Right cardiac atrium (tissue), 5 donors: ENCODE measurements around the gene TRAPPC2L. TPM values are rescaled to one million over a fixed set of nuclear protein-coding genes. Genes with fewer than 3 reads are reported as not detected.
A peak's percentile ranks its signal among the peaks of the same experiment; 100 is the strongest.

Source experiments
- ATAC-seq, 2 donors: fragments of 200-7000 bp; cut with Tn5 transposase; one replicate each; pipeline versions ENCODE4 v1.8.0 to v1.9.1; 2020; ENCODE audit warnings: moderate library complexity in 2 of 2, mild to moderate bottlenecking in 1 of 2
- DNase-seq, 3 donors: peaks; one replicate each; pipeline ENCODE4 v3.0.0-alpha.2; 2020
- H3K27ac ChIP-seq: one replicate; pipeline ENCODE4 v1.5.1; 2013; ENCODE audit warnings: mild to moderate bottlenecking, low read length, control low read depth, moderate library complexity
- H3K27me3 ChIP-seq: one replicate; pipeline ENCODE4 v1.6.1; 2013; ENCODE audit not compliant: control insufficient read depth, insufficient read depth
- H3K4me1 ChIP-seq: one replicate; pipeline ENCODE4 v1.6.1; 2013; ENCODE audit warnings: low read length; ENCODE audit not compliant: control insufficient read depth, insufficient read depth
- H3K4me3 ChIP-seq: one replicate; pipeline ENCODE4 v1.5.1; 2013; ENCODE audit warnings: low read length, control low read depth
- H3K9me3 ChIP-seq: one replicate; pipeline ENCODE4 v1.6.1; 2013; ENCODE audit warnings: low read length; ENCODE audit not compliant: control insufficient read depth
- WGBS: extraction: QIAGEN DNeasy Blood & Tissue Kit; methylation state at CpG from one replicate; pipeline ENCODE4 v1.1.7; 2013; 5-methylcytosine and 5-hydroxymethylcytosine counted together
- intact Hi-C, 4 donors: fragments of 100-400 bp; cut with DNase I; formaldehyde crosslinking; loops; one replicate each; pipeline versions ENCODE4 v1.11.0 to v1.14.0; 2022 to 2023
- polyA plus RNA-seq: library from polyadenylated mRNA; stranded (reverse); fragments of 200-250 nt; gene quantifications from one replicate; pipeline ENCODE4 v1.2.3, GENCODE V29; 2013
- total RNA-seq, 4 donors: library from RNA; stranded (reverse); fragmentation: NEBNext Ultra II Directional; extraction: Animal tissue kit (Norgen Biotek cat#: 25700); gene quantifications; one replicate each; pipeline ENCODE4 v1.2.1, GENCODE V29; 2021
- donor health status: healthy with polysubstance abuse.
- donor health status: DM: no; HTN: yes; CAD: no.
- donor health status: DM: no; HTN: no; CAD: no.
- donor health status: DM: no; HTN: yes; CAD: no; lungs with severe emphysema.
- donor health status: DM: yes; HTN: yes; CAD: no.

Gene TRAPPC2L
- total and polyA plus RNA-seq, 5 donors, result 43.7 to 61.5 (median 49.6) TPM

DNA sequence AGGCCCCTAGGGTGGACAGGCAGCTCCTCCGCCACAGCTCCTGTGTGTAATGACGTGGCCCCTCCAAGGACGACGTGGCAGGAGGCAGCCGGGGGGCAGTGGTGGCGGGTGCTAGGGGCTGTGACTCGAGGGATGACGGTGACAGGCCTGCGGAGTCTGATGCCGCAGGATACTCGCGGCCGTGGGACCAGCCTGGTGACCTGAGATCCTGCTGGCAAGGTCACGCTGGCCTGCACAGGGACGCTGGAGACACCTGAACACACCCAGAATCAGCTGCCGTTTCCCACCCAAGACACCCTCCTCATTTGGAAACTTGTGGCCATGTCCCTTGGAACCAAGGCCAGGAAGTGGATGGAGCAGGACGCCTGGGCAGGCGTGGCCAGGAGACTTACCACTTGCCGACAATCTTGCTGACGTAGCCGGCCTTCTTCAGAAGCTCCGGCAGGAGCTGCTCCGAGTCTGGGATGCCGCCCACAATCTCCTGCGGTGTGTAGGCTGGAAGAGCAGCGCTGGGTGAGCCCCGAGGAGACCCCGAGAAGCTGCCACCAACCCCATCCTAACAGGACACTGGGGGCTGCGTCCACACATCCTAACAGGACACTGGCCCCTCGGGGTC, 16.2 kb upstream of the TRAPPC2L start:
- Histone ChIP-seq H3K27me3 (no peaks in the 10 kb centered on the region), H3K9me3 (no peaks in the 10 kb centered on the region), H3K27ac (no peak overlapping the region), H3K4me1 (no peaks in the 10 kb centered on the region), H3K4me3 (no peak overlapping the region)
- WGBS, result 94% methylated on average over 30 of the region's 30 CpGs
- no peak for DNase-seq
- ATAC-seq, result no peak
- intact Hi-C loops, result no loop called here

DNA sequence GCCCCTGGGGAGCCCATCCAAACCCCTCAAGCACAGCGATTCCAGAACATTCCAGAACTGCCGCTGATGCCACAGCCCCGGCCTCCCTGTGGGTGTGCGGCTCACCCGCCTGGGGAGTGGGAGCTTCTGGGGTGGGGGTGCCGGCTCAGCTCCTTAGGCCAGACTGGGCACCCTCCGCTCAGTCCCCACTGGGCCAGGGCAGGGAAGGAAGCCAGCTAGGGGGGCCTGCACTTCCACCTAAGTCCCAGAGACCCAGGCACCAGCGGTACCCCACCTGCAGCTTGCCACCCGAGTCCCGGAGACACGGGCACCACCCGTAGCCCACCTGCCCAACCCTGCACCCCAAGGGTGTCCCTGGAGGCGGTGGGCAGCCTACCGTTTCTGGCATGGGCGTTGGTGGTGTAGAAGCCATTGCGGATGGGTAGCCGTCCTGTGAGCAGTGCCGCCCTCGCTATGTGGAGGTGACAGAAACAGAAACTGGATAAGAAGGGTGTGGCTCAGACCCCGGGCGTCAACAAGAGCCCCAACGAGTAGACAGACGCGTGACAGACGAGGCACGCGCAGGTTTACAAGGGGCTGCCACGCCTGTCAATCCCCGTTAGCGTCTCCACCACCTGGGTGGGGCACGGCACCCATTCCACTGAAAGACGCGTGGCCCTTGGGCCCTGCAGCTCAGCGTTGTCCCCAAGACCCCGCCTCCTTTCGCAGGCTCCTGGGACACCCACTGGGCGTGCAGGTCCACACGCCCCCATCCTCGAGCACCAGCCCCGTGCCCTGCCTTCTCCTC, 15.2 kb upstream of the TRAPPC2L start:
- Histone ChIP-seq H3K4me3 (no peak overlapping the region), H3K9me3 (no peaks in the 10 kb centered on the region), H3K27ac (no peak overlapping the region), H3K4me1 (no peaks in the 10 kb centered on the region), H3K27me3 (no peaks in the 10 kb centered on the region)
- WGBS, result 94% methylated on average over 40 of the region's 40 CpGs
- no peak for DNase-seq
- no peak for ATAC-seq
- intact Hi-C loops, result no loop called here

DNA sequence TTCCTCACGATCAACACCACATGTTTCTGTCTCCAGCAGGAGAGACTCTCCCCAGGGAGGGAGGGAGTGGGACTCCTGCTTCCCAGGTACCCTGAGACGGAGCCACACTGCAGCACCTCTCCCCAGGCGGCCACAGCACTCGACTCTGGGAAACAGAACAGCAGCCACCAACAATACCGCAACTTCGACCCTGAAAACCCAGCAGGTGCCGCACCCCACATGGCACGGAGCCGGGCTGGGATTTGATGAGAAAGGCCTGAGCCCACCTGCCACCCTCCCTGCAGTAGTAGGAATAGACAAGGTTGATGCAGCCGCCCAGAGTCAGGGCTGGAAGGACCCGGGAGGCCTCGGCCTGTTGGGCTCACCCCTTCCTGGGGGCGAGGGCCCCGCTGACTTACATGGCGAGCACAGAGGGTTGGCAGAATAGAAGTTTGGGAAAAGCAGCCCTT, 14.6 kb upstream of the TRAPPC2L start:
- DNase-seq (peak in 1 of 3 donors; percentile 49), ATAC-seq (no peak)
- Histone ChIP-seq H3K27me3 (no peaks in the 10 kb centered on the region), H3K4me1 (no peaks in the 10 kb centered on the region), H3K9me3 (no peaks in the 10 kb centered on the region), H3K27ac (no peak overlapping the region), H3K4me3 (no peak overlapping the region)
- intact Hi-C loops, result no loop called here
- WGBS, result 95% methylated on average over 15 of the region's 15 CpGs

DNA sequence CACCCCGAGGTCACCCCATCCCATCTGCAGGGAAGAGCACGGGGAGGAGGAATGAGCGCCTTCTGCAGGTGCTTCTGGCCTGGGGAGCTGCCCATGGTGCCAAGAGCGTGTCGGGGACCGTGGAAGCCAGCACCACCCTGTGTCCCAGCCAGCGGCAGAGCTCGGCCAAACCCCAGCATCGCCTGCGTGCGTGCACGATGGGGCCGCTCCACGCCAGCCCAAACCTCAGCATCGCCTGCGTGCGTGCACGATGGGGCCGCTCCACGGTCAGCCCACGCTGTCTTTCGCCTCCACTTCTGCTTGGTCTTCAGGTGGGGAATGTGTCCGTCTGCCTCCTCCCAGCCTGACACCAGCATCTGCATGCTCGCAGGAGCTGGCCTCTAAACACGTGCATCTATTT, 14.1 kb upstream of the TRAPPC2L start:
- no peak overlapping the region for H3K27ac ChIP-seq
- no peaks in the 10 kb centered on the region for H3K27me3 ChIP-seq
- H3K4me3 ChIP-seq, result no peak overlapping the region
- ATAC-seq (no peak), DNase-seq (no peak)
- H3K4me1 ChIP-seq, result no peaks in the 10 kb centered on the region
- intact Hi-C loops, result no loop called here
- H3K9me3 ChIP-seq, result no peaks in the 10 kb centered on the region
- 95% methylated on average over 25 of the region's 25 CpGs for WGBS

DNA sequence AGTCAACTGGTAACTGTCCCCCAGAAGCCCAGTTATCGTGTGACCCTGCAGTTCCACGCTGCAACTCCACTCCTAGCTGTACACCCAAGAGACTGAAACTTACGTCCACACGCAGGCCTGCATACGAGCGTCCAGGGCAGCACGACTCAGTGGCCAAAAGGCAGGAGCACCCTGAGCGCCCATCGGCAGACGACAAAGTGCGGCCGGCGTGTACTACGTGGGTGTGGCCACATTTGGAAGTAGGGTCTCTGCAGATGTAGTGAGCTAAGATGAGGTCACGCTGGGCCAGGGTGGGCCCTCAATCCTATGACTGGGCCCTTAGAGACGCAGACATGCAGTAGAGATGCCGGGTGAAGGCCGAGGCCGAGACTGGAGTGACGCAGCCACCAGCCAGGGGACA, 13.7 kb upstream of the TRAPPC2L start:
- intact Hi-C loops, result no loop called here
- no peak for DNase-seq
- H3K9me3 ChIP-seq, result no peaks in the 10 kb centered on the region
- H3K4me3 ChIP-seq, result no peak overlapping the region
- no peak for ATAC-seq
- 95% methylated on average over 20 of the region's 20 CpGs for WGBS
- H3K4me1 ChIP-seq, result no peaks in the 10 kb centered on the region
- no peaks in the 10 kb centered on the region for H3K27me3 ChIP-seq
- no peak overlapping the region for H3K27ac ChIP-seq

DNA sequence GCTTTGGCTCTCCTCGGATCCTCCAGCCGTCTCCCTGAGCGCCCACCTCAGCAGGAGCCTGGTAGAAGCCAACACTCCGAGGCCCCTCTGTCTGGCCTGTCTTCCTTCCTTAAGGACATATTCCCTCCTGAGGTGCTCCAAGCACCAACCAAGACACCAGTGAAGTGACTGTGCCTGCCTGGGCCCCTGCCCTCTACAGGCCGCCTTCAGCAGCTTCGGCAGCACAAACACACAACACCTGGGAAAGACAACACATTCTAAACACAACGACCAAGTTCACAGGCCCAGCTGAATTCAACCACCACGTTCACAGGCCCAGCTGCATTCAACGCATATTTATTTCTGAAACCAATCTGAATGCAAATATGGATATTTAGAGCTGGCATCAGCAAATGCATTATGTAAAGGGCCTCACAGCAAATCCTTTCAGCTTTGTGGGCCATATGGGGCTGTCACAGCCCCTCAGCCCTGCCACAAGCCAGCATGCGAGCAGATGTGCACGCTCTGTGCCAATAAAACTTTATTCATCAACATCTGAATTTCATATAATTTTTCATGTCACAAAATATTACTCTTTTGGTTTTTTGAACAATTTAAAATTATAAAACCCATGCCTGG, 12.4 kb upstream of the TRAPPC2L start:
- DNase-seq (no peak), ATAC-seq (no peak)
- WGBS, result 76% methylated on average over 11 of the region's 11 CpGs
- Histone ChIP-seq H3K4me3 (no peak overlapping the region), H3K4me1 (no peaks in the 10 kb centered on the region), H3K9me3 (no peaks in the 10 kb centered on the region), H3K27me3 (no peaks in the 10 kb centered on the region), H3K27ac (no peak overlapping the region)
- intact Hi-C loops, result no loop called here

DNA sequence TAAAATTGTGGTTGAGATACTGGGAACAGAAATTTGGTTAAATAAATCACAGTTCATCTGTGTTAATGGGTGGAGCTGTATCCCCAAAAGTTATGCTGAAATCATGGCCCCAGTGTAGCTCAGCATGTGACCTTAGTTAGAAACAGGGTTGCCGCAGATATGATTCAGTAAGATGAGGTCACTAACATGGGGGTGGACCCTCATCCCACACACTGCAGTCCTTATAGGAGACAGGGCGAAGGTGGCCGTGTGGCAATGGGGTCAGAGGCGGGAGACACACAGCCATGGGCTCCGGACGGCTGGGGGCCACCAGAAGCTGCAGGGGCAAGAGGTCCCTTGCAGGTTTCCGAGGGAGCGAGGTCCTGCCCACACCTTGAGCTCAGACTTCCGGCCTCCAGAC, 10.8 kb upstream of the TRAPPC2L start:
- no peak for DNase-seq
- Histone ChIP-seq H3K27ac (no peak overlapping the region), H3K4me3 (no peak overlapping the region), H3K27me3 (no peaks in the 10 kb centered on the region), H3K9me3 (no peaks in the 10 kb centered on the region), H3K4me1 (no peaks in the 10 kb centered on the region)
- WGBS, result 97% methylated on average over 9 of the region's 9 CpGs
- intact Hi-C loops, result no loop called here
- no peak for ATAC-seq

DNA sequence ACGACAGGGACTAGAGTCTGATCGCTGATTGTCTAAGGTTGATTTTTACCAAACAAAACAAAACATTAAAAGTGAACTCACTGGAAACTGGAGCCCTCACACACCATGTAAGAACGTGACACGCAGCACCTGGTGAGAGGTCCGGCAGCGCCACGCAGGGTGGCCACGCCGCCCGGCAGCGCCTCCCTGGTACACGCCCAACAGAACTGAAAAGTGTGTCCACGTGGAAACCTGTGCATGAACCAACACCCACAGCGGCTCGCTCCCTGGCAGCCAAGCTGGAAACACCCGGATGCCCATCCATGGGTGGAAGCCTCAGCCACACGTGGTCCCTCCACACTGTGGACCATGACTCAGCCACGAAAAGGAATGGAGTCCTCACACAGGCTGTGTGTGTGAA, 9.3 kb upstream of the TRAPPC2L start:
- H3K9me3 ChIP-seq, result no peaks in the 10 kb centered on the region
- intact Hi-C loops, result no loop called here
- H3K4me3 ChIP-seq, result no peak overlapping the region
- peak in 1 of 2 donors; percentile 21 for ATAC-seq
- H3K4me1 ChIP-seq, result no peaks in the 10 kb centered on the region
- DNase-seq, result no peak
- H3K27me3 ChIP-seq, result no peaks in the 10 kb centered on the region
- no peak overlapping the region for H3K27ac ChIP-seq
- WGBS, result 95% methylated on average over 18 of the region's 18 CpGs

DNA sequence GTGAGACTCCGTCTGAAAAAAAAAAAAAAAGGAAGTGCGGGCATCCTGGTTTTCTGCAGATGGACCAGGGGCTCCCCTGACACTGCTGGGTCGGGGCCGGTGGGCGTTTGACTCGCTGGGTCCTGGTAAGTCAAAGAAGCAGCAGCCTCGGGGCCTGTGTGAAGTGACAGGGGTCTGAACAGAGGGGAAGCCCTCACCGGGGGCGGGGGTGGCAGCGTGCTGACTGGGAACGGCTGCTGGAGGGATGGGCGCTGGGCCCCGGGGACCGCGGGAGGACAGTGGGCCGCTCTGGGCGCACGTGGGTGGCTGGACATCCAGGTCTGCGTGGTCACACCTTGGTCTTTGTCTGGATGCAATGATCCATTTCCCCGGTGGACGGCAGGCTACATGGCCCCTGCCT, 8.4 kb upstream of the TRAPPC2L start:
- Histone ChIP-seq H3K27ac (no peak overlapping the region), H3K27me3 (no peaks in the 10 kb centered on the region), H3K9me3 (no peaks in the 10 kb centered on the region), H3K4me1 (no peaks in the 10 kb centered on the region), H3K4me3 (no peak overlapping the region)
- DNase-seq, result no peak
- ATAC-seq, result no peak
- 91% methylated on average over 21 of the region's 21 CpGs for WGBS
- intact Hi-C loops, result no loop called here

DNA sequence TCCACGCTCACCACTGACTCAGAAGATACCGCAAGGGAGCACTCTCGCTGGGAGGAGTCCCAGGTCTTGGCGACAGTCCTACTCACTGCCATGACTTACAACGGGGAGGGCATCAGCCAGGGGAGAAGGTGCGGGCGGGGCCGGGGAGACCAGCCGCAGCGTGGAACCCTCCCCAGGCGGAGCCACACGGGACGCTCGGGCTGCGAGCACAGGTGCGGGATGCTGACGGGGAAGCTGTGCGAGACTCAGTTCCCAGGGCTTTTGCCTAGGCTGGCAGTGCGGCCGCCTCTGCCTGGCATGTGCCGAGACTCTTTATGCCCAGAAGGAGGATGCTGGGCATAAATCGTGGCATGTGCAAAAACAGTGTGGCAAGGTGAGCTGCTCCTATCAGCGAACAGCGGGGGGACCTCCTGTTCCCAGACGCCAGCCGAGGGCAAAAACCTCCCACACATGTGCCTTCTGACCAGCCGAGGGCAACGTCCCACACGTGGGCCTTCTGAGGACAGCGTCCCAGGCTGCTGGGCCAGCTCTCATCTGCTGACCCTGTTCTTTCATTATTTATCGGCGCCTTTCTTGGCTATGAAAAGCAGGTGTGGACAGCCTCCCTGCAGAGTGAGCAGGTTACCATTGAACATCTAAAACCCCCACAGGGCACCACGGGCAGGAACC, 6.3 kb upstream of the TRAPPC2L start:
- Histone ChIP-seq H3K27me3 (no peaks in the 10 kb centered on the region), H3K4me3 (no peak overlapping the region), H3K9me3 (no peaks in the 10 kb centered on the region), H3K4me1 (no peaks in the 10 kb centered on the region), H3K27ac (no peak overlapping the region)
- 95% methylated on average over 33 of the region's 33 CpGs for WGBS
- no peak for DNase-seq
- intact Hi-C loops, result no loop called here
- ATAC-seq, result no peak

DNA sequence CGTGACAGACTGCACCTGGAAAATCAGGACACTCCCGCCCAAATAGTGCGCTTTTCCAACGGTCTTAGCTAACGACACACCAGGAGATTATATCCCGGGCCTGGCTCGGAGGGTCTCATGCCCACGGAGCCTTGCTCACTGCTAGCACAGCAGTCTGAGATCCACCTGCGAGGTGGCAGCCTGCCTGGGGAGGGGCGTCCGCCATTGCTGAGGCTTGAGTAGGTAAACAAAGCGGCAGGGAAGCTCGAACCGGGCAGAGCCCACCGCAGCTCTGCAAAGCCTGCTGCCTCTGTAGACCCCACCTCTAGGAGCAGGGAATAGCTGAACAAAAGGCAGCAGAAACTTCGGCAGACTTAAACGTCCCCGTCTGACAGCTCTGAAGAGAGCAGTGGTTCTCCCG, 5.3 kb upstream of the TRAPPC2L start:
- no peak overlapping the region for H3K27ac ChIP-seq
- WGBS, result 95% methylated on average over 19 of the region's 19 CpGs
- H3K4me1 ChIP-seq, result no peaks in the 10 kb centered on the region
- no peak overlapping the region for H3K4me3 ChIP-seq
- intact Hi-C loops, result no loop called here
- no peaks in the 10 kb centered on the region for H3K27me3 ChIP-seq
- no peaks in the 10 kb centered on the region for H3K9me3 ChIP-seq
- ATAC-seq (no peak), DNase-seq (no peak)
